Superior temporal gyrus (tissue), 1 donor: ENCODE data around the gene TMEM119.
"Not testable (repeated sequence)": the region's sequence is repeated elsewhere in the genome, so short reads cannot be mapped to it uniquely, and the experiment has no call there.

Experiments used
- DNase-seq: peaks from one replicate; pipeline ENCODE4 v3.0.0-alpha.2; 2016; ENCODE audit errors: extremely low spot score

The TMEM119 gene

DNA sequence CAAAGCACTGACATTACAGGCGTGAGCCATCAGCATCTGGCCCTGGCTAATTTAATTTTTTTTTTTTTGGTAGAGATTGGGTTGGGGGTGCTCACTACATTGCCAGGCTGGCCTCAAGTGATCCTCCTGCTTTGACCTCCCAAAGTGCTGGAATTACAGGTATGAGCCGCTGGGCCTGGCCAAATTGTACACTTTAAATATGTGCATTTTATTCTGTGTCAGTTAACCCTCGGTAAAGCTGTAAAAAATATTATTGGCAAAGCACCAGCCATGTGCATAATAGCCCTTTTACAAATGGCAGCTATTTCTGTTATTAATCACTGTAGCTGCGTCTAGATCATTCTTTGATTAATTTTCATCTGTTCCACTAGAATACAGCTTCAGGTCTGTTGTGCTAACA, 12.0 kb downstream of the TMEM119 start:
- no peak for DNase-seq

DNA sequence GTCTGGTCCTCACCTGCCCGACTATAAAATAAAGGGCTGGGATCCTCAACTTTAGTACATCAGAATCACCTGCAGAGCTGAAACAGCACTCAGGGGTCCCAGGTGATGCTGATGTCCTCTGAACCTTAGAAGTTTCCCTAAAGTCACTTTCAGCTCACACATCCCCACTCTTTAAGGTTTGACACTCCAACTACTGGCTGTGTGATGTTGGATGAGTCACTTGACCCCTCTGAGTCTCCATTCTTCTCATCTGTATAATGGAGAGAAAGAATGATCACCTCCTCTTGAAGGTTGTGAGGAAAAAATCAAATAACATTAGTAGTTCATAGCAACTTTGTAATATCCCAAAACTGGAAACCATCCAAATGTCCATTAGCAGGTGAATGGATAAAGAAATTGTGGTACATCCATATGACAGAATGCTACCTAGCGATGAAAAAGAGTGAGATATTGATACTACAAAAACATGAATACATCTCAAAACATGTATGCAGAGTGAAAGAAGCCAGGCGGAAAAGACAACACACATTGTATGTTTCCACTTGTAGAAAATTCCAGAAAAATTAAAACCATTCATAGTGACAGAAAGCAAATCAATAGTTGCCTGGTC, 13.3 kb downstream of the TMEM119 start:
- DNase-seq, result no peak

DNA sequence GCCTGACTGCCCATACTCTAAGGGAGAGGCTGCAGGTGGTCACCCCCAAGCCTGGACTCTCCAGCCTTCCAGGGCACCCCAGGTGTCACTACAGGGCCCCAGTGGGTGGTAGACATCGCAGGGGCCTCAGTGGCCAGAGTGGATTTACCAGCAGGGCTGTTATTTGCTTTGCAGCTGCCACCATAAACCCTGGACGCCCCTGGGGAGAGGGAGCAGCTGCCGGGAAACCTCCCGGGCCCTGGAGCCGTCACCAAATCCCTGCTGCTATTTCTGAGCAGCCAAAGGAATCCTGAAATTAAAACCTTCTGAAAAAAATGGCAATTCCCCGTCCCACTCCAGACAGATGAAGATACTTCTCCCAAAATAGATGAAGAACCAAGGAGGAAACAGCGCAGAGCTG, 13.9 kb downstream of the TMEM119 start:
- no peak for DNase-seq

DNA sequence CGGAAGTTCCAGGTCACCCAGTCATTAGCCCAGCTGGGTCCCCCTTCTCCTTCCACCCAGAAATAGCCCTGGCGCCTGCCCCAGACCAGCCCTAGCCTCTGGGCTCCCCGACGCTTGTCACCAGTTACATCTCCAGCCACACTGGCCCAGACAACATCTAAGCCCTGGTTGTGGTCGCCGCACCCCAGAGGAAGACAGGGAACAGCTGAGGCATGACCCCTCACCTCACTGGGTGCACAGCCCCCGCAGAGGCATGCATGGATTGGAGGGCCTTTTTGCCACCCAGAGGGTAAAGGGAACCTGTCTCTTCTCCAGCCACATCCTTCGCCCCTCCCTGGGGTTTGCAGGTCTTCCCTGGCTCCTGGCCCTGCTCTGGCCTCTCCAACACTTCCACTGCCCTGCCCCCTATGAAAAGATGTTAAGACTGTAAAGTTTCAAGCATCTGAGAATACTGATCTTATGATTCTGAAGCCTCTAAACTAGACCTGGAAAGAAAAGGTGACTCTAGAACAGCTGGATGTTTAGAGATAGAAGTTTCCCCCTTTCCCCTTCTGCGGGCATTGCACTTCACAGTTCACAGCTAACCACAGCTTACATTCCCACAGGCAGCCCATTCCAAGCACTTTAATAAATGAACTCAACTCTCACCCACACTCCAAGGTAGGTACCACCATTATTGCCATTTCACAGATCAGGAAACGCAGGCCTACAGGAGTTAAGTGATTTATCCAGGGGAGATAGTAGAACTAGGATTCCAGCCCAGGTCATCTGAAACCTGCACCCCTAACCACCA, 14.7 kb downstream of the TMEM119 start:
- DNase-seq, result no peak

DNA sequence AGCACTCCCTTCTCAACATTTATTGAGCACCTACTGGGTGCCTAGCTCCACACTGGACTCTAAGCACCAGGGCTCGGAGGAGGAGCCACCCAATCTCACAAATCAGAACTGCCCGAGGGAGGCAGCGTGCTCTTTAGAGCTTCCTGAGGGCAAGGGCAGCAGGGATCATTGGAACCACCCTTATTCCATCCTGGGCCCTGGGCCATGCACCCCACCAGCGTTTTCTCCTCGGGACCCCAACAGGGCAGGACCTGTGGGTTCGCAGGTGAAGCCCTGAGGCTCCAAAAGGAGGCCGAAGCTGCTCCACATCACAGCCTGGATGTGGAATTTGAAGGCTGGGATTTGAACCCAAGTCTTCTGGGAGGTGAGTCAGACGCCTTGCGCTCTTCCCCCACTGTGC, 15.4 kb downstream of the TMEM119 start:
- no peak for DNase-seq

DNA sequence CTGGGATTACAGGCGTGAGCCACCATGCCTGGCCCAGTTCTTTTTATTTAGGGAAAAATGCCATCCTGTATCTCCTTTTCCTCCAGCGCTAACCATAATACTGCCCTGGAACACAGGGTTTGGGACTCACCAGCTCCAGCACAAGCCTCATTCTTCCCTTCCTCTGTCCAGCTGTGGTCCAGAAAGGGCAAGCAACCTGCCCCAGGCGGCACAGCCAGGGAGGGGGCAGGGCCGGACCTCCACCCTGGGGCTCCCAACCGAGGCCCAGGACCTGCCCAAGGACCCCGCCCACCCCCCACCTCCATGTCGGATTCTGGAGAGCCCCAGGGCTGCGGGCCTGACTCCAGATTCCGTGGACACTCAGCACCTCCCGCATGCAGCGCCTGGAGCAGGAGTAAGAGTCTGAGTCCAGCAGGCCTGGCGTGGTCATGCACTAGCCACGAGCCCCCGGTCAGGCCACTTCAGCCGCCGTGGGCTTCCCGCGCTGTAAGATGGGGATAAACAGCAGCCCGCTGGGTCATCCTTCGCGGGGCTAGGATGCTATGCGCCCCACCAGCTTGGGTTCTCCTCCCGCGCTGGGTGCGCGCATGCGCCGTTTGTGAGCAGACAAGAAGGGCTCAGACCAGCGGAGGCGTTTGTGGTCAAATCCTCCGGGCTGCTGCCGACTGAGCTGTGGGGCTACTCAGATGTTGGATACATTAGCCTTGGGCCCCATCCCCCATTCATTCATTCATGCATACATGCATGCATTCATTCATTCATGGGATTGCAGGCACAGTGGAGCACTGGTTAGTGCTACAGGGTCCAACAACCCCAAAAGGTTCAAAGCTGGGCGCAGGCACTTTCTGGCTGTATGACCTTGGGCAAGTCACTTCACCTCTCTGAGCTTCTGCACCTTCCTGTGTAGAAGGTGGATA, 16.3 kb downstream of the TMEM119 start:
- DNase-seq, result no peak

DNA sequence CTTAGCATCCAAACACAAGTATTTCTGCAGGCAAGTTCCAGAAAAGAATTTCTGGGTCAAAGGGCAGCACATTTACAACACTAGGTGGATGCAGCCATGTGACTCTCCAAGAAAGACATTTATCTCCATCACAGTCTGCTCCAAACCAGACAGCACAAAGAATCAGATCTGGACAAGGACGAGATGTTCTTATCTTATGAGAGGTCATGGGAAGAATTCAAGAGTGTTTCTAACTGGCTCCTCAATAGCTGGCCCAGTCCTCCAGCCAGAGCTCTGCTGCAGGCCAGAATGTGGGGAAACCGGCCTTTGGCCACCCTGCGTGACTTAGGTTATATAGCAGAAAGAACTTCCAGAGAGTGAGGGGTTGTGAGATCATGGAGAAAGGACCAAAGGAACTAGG, 17.4 kb downstream of the TMEM119 start:
- DNase-seq, result no peak

DNA sequence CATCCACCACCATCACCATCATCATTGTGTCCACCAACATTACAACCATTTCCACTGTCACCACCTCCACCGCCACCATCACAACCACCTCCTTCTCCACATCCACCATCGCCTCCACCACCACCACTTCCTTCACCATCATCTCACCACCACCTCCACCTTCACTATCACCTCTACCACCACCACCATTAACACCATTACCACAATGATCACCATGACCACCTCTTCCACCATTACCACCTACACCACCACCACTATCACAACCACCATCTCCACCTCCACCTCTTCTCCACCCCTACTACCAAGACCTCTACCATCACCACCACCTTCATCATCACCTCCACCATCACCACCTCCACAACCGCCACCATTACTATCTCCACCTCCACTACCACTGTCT, 19.1 kb downstream of the TMEM119 start:
- DNase-seq, result no peak

DNA sequence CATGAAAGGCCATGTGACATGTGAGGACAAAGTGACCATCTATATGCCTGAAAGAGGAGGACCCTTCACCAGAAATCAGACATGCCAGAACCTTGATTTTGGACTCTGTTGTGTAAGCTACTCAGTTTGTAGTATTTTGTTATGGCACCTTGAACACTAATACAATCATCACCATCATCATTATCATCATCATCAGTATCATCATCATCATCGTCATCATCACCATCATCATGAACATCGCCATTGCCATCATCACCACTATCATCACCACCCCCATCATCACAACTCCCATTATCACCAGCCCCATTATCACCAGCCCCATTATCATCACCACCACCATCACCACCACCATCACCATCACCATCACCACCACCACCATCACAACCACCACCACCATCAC, 19.6 kb downstream of the TMEM119 start:
- DNase-seq, result no peak

DNA sequence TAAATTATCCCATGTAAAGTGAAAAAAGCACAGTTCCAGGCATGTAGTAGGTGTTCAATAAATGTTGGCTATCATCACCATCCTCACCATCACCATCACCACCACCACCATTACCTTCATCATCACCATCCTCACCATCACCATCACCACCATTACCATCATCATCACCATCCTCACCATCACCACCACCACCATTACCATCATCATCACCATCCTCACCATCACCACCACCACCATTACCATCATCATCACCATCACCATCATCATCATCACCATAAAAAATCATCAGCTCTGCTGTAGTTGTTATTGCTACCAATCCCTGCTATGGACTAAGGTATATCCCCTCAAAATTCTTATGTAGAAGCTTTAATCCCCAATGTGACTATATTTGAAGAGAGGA, 20.4 kb downstream of the TMEM119 start:
- DNase-seq, result no peak

DNA sequence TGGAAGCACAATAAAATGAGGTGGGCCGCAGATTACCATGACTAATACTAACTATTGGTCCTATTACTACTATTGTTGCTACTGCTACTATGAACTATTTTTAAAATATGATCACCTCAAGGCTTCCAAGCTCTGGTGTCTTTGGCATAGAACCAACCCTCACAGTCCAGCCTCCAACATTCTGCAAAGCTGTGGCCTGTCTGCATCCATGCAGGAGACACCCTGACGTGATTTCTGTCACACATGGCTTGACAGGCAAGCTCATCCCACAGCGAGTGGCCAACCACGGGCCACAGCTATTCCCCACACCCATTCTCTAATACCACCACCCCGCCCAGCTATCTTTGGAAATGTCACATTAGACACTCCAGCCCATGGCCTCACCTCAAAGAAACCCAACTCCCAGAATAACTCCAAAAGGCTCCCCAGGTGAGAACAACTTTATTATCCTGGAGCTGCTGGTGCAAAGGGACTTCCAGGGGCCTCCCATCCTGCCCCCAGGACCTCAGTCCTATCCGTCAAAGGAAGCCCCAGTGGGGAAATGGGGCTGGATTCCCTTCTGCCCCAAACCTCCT, 21.1 kb downstream of the TMEM119 start:
- DNase-seq, result no peak

DNA sequence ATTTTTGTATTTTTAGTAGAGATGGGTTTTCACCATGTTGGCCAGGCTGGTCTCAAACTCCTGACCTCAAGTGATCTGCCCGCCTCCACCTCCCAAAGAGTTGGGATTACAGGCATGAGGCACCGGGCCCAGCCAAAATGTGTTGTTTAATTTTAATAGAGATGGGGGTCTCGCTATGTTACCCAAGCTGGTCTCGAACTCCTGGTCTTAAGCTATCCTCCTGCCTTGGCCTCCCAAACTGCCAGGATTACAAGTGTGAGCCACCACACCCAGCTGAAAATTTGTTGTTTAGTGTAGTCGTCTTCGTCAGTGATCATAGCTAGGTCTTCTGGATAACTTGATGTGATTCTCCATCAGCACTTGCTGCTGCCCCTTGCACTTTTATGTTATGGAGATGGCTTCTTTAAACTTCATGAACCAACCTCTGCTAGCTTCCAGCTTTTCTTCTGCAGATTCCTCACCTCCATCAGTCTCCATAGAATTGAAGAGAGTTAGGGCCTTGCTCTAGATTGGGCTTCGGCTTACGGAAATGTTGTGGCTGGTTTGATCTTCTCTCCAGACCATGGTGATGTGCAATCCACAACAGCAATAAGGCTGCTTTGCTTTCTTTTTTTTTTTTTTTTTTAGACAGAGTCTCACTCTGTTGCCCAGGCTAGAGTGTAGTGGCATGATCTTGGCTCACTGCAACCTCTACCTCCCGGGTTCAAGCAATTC, 22.5 kb downstream of the TMEM119 start:
- DNase-seq, result no peak

DNA sequence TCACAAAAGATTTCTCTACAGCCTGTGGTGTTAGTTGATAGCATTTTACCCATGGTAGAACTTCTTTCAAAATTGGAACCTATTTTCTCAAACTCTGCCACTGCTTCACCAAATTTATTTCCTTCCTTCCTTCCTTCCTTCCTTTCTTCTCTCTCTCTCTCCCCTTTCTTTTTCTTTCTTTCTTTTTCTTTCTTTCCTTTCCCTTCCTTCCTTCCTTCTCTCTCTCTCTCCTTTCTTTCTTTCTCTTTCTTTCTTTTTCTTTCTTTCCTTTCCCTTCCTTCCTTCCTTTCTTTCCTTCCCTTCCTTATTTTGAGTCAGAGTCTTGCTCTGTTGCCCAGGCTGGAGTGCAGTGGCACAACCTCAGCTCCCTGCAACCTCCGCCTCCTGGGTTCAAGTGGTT, 23.6 kb downstream of the TMEM119 start:
- DNase-seq, result not testable (repeated sequence)

DNA sequence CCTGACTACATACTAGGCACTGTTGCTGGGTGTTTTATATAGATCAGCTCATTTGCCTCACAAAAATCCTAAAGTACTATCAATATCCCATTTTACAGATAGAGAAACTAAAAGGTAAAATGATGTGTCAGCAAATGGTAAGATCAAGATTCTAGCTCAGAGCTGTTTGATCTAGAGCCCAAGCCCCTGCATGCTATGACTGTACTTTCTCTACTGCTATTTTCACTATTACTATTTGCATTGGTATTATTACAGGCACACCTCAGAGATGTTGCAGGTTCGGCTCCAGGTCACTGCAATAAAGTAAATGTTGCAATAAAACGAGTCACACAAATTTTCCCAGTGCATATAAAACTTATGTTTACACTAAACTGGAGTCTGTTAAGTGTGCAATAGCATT, 24.6 kb downstream of the TMEM119 start:
- DNase-seq, result no peak

DNA sequence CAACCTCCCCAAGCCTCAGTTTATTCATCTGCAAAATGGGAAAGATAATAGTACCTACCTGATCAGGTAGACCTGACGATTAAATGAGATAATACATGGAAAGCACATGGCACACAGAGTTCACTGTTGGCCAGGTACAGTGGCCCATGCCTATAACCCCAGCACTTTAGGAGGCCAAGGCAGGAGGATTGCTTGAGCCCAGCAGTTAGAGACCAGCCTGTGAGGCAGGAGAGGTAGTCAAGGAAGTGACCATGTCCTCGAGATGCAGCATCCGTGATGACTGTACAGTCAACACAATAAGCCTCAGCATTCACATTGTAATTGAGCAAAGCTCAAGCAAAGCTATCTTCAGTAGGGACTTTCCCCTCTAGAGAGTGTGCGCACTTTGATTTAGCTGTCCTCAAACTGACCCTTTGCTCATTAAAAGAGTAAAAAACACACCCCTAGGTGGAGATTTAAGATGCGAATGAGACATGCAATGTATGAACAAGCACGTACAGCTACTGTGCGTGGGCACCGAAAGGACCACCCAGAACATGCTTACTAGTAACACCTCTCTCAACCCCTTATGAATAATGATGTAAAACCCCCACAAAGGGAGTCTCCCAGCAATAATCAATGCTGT, 25.6 kb downstream of the TMEM119 start:
- no peak for DNase-seq

DNA sequence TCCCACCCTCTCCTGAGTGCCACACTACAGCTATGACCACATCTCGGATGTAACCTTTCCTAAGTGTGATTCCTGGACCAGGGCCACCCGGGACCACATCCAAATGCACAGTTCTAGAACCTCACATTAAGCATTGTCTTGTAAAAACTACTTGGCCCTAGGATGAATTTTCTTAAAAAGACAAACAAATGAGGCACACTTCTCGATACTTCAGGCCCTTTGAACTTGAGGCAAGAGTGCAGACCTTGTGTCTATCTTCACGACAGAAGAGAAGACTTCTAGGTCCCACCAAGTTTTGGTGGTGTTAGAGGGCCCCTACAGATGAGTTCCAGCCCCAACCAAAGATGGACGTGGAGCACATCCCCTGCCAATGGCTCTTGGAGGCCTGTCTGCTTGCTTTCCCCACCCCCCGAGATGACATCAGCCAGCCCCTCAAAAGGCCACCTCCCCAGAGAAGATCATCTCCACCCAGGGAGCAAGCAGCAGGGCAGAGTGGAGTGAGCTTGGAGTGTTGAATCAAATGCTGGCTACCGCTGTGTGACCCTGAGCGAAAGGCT, 26.2 kb downstream of the TMEM119 start:
- no peak for DNase-seq

DNA sequence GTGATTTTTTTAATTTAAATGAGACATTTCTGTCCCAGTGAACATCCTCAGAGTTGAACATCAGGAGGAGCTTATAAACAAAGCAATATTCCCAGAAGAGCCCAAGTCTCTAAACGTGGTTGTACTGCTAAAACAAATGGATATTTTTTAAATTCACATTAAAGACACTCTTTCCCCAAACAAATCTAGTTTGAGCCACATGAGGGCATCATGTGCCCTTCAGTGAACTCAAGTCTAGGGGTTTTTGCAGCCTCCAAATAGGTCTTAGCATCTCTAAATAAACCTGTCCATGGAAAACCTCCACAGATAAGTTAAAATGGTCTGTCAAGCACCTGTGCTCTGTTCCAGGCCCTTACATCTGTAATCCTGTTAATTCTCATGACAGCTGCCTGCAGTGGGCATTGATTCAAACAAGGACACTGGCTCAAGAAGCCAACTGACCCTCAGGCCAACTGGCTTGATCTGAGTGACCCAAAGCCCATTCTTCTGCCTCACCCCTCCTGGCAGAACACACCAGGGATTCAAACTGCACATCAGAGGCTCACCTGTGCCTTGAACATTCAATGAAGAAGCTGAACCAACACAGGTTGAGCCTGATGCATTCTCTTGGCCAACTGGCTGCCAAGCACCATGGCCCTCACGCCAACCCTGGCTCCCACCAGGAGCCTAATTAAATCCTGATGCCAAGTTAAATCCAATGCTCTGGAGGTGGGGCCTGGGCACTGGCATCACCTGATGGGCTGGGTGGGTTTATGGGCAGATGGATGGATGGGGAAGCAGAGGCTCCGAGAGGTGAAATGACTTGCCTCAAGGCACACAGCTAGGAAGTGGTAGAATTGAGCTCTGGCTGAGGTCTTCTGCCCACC, 26.9 kb downstream of the TMEM119 start:
- DNase-seq, result peak; percentile 69

DNA sequence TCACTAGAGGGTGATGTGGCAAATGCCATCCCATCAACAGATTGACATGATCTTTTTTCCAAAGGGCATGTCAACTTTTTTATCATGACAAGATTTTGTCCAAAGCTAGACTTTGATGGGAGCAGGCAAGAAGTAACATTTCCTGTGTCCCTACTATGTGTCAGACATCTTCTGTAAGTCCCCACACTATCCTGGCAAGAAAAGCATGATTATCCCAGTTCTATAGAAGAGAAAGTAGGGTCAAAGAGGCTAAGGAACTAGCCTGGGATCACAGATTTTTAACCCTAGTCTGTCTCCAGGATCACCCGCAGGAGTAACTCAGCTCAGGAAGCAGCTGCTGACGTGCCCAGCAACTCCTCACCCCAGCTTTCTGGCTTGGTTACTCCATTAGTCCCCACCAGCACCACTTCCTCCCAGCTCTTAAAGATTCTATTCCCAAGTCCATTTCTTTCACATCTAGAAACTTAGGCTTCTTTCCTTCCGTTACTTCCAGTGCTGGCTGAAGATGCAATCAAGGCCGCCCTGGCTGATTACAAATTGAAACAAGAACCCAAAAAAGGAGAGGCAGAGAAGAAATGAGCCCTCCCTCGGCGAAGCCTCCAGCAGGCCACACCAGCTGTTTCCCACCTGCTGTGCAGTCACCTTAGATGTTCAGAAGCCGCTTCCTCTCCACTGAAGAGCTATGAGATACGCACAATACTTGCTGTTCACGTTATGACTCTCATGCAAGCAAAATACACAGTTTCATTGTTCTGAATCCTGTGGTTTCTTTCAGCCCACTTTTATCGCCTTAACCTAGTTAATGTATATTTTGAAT, 29.3 kb downstream of the TMEM119 start:
- DNase-seq, result no peak
